Endothelial cell of umbilical vein (primary cell): Measurements from ENCODE around the gene SLC5A6.

Experiments used
- FOS ChIP-seq: IDR thresholded peaks from 2 replicates; pipeline ENCODE4 v1.6.1; 2011; ENCODE audit warnings: mild to moderate bottlenecking, low read length, moderate library complexity, borderline replicate concordance; ENCODE audit not compliant: insufficient read depth
- JUN ChIP-seq: IDR thresholded peaks from 2 replicates; pipeline ENCODE4 v1.6.1; 2011; ENCODE audit warnings: borderline replicate concordance, low read depth; ENCODE audit not compliant: insufficient read length, insufficient read depth
- POLR2A ChIP-seq: IDR thresholded peaks from 2 replicates; pipeline ENCODE4 v1.6.1; 2012; ENCODE audit warnings: low read depth, mild to moderate bottlenecking, control low read depth, low read length
- POLR2AphosphoS5 ChIP-seq: IDR thresholded peaks from 2 replicates; pipeline ENCODE4 v1.6.1; 2012; ENCODE audit warnings: low read depth, mild to moderate bottlenecking, control low read depth, low read length, moderate library complexity; ENCODE audit not compliant: insufficient read depth
- TF ChIP-seq, protein P1 (sequence below), 2 donors: IDR thresholded peaks; 1 replicate in 1 of 2; 2 replicates in 1 of 2; pipeline ENCODE4 v1.5.1; 2011; ENCODE audit warnings: low read length in 2 of 2, mild to moderate bottlenecking in 2 of 2, moderate library complexity in 2 of 2, control low read depth in 1 of 2, inconsistent platforms in 1 of 2, low read depth in 1 of 2; ENCODE audit not compliant: insufficient read depth in 1 of 2; ENCODE audit errors: extremely low read depth in 1 of 2

DNA sequence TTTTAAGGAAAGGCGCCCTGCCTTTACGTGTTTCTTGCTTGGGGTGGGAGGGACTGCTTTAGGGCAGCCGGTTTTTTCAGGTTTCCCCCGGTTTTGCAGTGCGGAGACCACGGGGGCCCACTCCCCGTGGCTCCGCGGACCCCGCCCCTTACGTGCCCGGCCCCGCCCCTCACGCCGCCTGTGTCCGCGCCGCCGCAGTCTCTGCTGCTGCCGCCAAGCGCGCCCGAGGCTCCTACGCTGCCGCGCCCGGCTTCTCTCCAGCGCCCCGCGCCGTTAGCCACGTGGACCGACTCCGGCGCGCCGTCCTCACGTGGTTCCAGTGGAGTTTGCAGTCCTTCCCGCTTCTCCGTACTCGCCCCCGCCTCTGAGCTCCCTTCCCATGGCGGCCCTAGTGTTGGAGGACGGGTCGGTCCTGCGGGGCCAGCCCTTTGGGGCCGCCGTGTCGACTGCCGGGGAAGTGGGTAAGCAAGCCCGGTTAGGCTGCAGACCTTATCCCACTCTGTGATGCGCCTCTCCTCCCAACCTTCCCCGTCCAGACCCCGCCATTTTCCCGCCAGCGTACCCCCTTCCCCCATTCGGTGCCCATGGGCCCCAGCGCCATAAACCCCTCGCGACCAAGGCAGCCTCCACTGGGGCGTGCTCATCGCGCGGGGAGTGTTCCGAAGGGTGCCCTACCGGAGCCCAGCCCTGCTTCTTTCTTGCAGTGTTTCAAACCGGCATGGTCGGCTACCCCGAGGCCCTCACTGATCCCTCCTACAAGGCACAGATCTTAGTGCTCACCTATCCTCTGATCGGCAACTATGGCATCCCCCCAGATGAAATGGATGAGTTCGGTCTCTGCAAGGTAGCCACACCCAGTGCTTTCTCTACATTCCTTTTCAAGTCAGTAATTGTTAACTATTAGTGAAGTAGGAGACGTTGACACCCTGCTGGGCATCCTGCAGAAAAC is 5.4 kb upstream of the SLC5A6 start, which contains the start of gene CAD:
- TF ChIP-seq FOS, result no peak
- peak; percentile 85 for TF ChIP-seq POLR2A
- TF ChIP-seq POLR2AphosphoS5, result peak; percentile 95
- TF ChIP-seq, protein P1, sequence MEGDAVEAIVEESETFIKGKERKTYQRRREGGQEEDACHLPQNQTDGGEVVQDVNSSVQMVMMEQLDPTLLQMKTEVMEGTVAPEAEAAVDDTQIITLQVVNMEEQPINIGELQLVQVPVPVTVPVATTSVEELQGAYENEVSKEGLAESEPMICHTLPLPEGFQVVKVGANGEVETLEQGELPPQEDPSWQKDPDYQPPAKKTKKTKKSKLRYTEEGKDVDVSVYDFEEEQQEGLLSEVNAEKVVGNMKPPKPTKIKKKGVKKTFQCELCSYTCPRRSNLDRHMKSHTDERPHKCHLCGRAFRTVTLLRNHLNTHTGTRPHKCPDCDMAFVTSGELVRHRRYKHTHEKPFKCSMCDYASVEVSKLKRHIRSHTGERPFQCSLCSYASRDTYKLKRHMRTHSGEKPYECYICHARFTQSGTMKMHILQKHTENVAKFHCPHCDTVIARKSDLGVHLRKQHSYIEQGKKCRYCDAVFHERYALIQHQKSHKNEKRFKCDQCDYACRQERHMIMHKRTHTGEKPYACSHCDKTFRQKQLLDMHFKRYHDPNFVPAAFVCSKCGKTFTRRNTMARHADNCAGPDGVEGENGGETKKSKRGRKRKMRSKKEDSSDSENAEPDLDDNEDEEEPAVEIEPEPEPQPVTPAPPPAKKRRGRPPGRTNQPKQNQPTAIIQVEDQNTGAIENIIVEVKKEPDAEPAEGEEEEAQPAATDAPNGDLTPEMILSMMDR (IDR thresholded peaks at IDR 0.05; ENCODE audit: extremely low read depth in 1 of 2, insufficient read depth in 1 of 2, low read depth in 1 of 2, low read length in 2 of 2), result peak in 1 of 2 donors; percentile 32
- TF ChIP-seq JUN, result no peak
